Loucy (cell line): Measurements from ENCODE around the gene DEK.
"Not testable (repeated sequence)": the region's sequence is repeated elsewhere in the genome, so short reads cannot be mapped to it uniquely, and the experiment has no call there.

Experiments used
- CTCF ChIP-seq: fragments of 200-600 bp; sonication (generic); conservative IDR thresholded peaks from 2 replicates; pipeline ENCODE4 v1.5.1; 2014; ENCODE audit warnings: mild to moderate bottlenecking, antibody characterized with exemption, low read length
- EZH2phosphoT487 ChIP-seq: fragments of 200-600 bp; IDR thresholded peaks from 2 replicates; pipeline ENCODE4 v1.6.1; 2018; ENCODE audit warnings: antibody characterized with exemption, mild to moderate bottlenecking, moderate library complexity, borderline replicate concordance

- TF ChIP-seq CTCF, EZH2phosphoT487: not testable (repeated sequence)
These were observed 45.7 kb upstream of the DEK start for GRCh38 chr6:18310010-18310409.
